Astrocyte (in vitro differentiated cells and primary cell): ENCODE data around the gene LRRC27. TPM values are rescaled to one million over a fixed set of nuclear protein-coding genes. Genes with fewer than 3 reads are reported as not detected.

Experiments used
- DNase-seq: peaks from one replicate; pipeline ENCODE4 v3.0.0-alpha.2; 2010; ENCODE audit warnings: low read depth
- FAIRE-seq: peaks from 2 replicates; lab custom pipeline; 2011; peaks lifted over from hg19 to GRCh38; lab: Jason Lieb, UNC
- H2AFZ ChIP-seq: 2 replicates; pipeline ENCODE4 v1.6.0; 2012; ENCODE audit warnings: low read depth, low read length, inconsistent platforms
- H3K27ac ChIP-seq: 2 replicates; pipeline ENCODE4 v1.5.1; 2011; ENCODE audit warnings: low read depth, low read length, inconsistent platforms
- H3K27me3 ChIP-seq: 2 replicates; pipeline ENCODE4 v1.6.0; 2011; ENCODE audit warnings: low read length, inconsistent platforms; ENCODE audit not compliant: insufficient read depth
- H3K36me3 ChIP-seq: 2 replicates; pipeline ENCODE4 v1.5.1; 2011; ENCODE audit warnings: low read length, inconsistent platforms; ENCODE audit not compliant: insufficient read depth
- H3K4me1 ChIP-seq: 2 replicates; pipeline ENCODE4 v1.5.1; 2011; ENCODE audit warnings: low read length, inconsistent platforms; ENCODE audit not compliant: insufficient read depth
- H3K4me2 ChIP-seq: 2 replicates; pipeline ENCODE4 v1.6.0; 2012; ENCODE audit warnings: low read length, inconsistent platforms
- H3K4me3 ChIP-seq: 2 replicates; pipeline ENCODE4 v1.5.1; 2011; ENCODE audit warnings: low read depth, mild to moderate bottlenecking, low read length, inconsistent platforms; ENCODE audit not compliant: insufficient read depth
- H3K79me2 ChIP-seq: 2 replicates; pipeline ENCODE4 v1.6.0; 2012; ENCODE audit warnings: mild to moderate bottlenecking, low read length, inconsistent platforms; ENCODE audit not compliant: insufficient read depth
- H3K9ac ChIP-seq: 2 replicates; pipeline ENCODE4 v1.6.0; 2012; ENCODE audit warnings: mild to moderate bottlenecking, low read length, inconsistent platforms
- H3K9me3 ChIP-seq: 2 replicates; pipeline ENCODE4 v1.5.1; 2012; ENCODE audit warnings: low read depth, mild to moderate bottlenecking, low read length, inconsistent platforms; ENCODE audit not compliant: insufficient read depth
- H4K20me1 ChIP-seq: 2 replicates; pipeline ENCODE4 v1.6.0; 2012; ENCODE audit warnings: low read length, inconsistent platforms; ENCODE audit not compliant: insufficient read depth
- H3K27ac Mint-ChIP-seq: one replicate; pipeline ENCODE4 v1.8.0; 2021; ENCODE audit warnings: mild to moderate bottlenecking, mixed read lengths; ENCODE audit not compliant: unreplicated experiment
- H3K27me3 Mint-ChIP-seq: one replicate; pipeline ENCODE4 v1.8.0; 2021; ENCODE audit warnings: low read depth, mixed read lengths; ENCODE audit not compliant: unreplicated experiment
- H3K36me3 Mint-ChIP-seq: one replicate; pipeline ENCODE4 v1.8.0; 2021; ENCODE audit warnings: low read depth, mixed read lengths; ENCODE audit not compliant: unreplicated experiment
- H3K4me1 Mint-ChIP-seq: one replicate; pipeline ENCODE4 v1.8.0; 2021; ENCODE audit warnings: low read depth, mixed read lengths; ENCODE audit not compliant: unreplicated experiment
- H3K4me3 Mint-ChIP-seq: one replicate; pipeline ENCODE4 v1.8.0; 2021; ENCODE audit warnings: mild to moderate bottlenecking, moderate library complexity, mixed read lengths; ENCODE audit not compliant: unreplicated experiment
- H3K9me3 Mint-ChIP-seq: one replicate; pipeline ENCODE4 v1.8.0; 2021; ENCODE audit warnings: mild to moderate bottlenecking, mixed read lengths; ENCODE audit not compliant: unreplicated experiment
- CTCF ChIP-seq: IDR thresholded peaks from 2 replicates; pipeline ENCODE4 v1.5.1; 2011; ENCODE audit warnings: low read depth, mild to moderate bottlenecking, inconsistent platforms, low read length, moderate library complexity; ENCODE audit not compliant: insufficient read depth
- EZH2 ChIP-seq: IDR thresholded peaks from 2 replicates; pipeline ENCODE4 v1.6.1; 2012; ENCODE audit warnings: mild to moderate bottlenecking, low read length, inconsistent platforms; ENCODE audit not compliant: insufficient read depth
- total RNA-seq: library from RNA; stranded (reverse); gene quantifications from 2 replicates; pipeline ENCODE4 v1.2.1, GENCODE V29; 2021

LRRC27 gene
- total RNA-seq, 1 donor from 2014 or later = 8.0 TPM

GRCh38 chr10:132363376-132363775, 31.4 kb downstream of the LRRC27 start:
- H3K9me3 ChIP-seq = no peaks in the 10 kb centered on the region
- peaks cover 3% of the 10 kb centered on the region for H3K27me3 Mint-ChIP-seq
- H3K9ac ChIP-seq = no peak overlapping the region
- no peaks in the 10 kb centered on the region for H3K4me1 Mint-ChIP-seq
- no peak overlapping the region for H3K4me3 Mint-ChIP-seq
- no peaks in the 10 kb centered on the region for H3K27me3 ChIP-seq
- no peak overlapping the region for H3K4me3 ChIP-seq
- H3K79me2 ChIP-seq = no peaks in the 10 kb centered on the region
- no peak overlapping the region for H3K4me2 ChIP-seq
- H2AFZ ChIP-seq = no peak overlapping the region
- no peaks in the 10 kb centered on the region for H4K20me1 ChIP-seq
- FAIRE-seq (no peak), DNase-seq (no peak)
- no peaks in the 10 kb centered on the region for H3K4me1 ChIP-seq
- no peaks in the 10 kb centered on the region for H3K36me3 ChIP-seq
- no peak overlapping the region for H3K27ac Mint-ChIP-seq
- no peak overlapping the region for H3K27ac ChIP-seq
- H3K9me3 Mint-ChIP-seq = no peaks in the 10 kb centered on the region
- TF ChIP-seq EZH2 (no peak), CTCF (no peak)
- H3K36me3 Mint-ChIP-seq = peaks cover 16% of the 10 kb centered on the region

- TF ChIP-seq CTCF (no peak), EZH2 (no peak)
- Histone ChIP-seq H3K27me3 (no peaks in the 10 kb centered on the region), H3K4me3 (no peak overlapping the region), H2AFZ (no peak overlapping the region), H4K20me1 (no peaks in the 10 kb centered on the region), H3K27ac (no peak overlapping the region), H3K9ac (no peak overlapping the region), H3K9me3 (no peaks in the 10 kb centered on the region), H3K4me2 (no peak overlapping the region), H3K36me3 (no peaks in the 10 kb centered on the region), H3K79me2 (no peaks in the 10 kb centered on the region), H3K4me1 (no peaks in the 10 kb centered on the region)
- peaks cover 16% of the 10 kb centered on the region for H3K36me3 Mint-ChIP-seq
- no peak overlapping the region for H3K4me3 Mint-ChIP-seq
- DNase-seq = peak; percentile 71
- H3K9me3 Mint-ChIP-seq = no peaks in the 10 kb centered on the region
- peak; percentile 100 for FAIRE-seq
- peaks cover 3% of the 10 kb centered on the region for H3K27me3 Mint-ChIP-seq
- H3K4me1 Mint-ChIP-seq = peaks cover 6% of the 10 kb centered on the region
- no peak overlapping the region for H3K27ac Mint-ChIP-seq
Measured at GRCh38 chr10:132363921-132364593, 32.1 kb downstream of the LRRC27 start.

- FAIRE-seq = no peak
- no peaks in the 10 kb centered on the region for H4K20me1 ChIP-seq
- no peak overlapping the region for H3K4me3 ChIP-seq
- peaks cover 7% of the 10 kb centered on the region for H3K4me1 Mint-ChIP-seq
- no peak overlapping the region for H3K9ac ChIP-seq
- no peak overlapping the region for H2AFZ ChIP-seq
- no peaks in the 10 kb centered on the region for H3K79me2 ChIP-seq
- H3K27ac Mint-ChIP-seq = no peak overlapping the region
- TF ChIP-seq CTCF = no peak
- TF ChIP-seq EZH2 = no peak
- no peak overlapping the region for H3K4me3 Mint-ChIP-seq
- no peaks in the 10 kb centered on the region for H3K4me1 ChIP-seq
- H3K27ac ChIP-seq = no peak overlapping the region
- H3K36me3 Mint-ChIP-seq = peaks cover 16% of the 10 kb centered on the region
- no peak overlapping the region for H3K4me2 ChIP-seq
- no peaks in the 10 kb centered on the region for H3K27me3 ChIP-seq
- no peaks in the 10 kb centered on the region for H3K9me3 Mint-ChIP-seq
- no peaks in the 10 kb centered on the region for H3K36me3 ChIP-seq
- no peaks in the 10 kb centered on the region for H3K9me3 ChIP-seq
- peak; percentile 48 for DNase-seq
- H3K27me3 Mint-ChIP-seq = peaks cover 3% of the 10 kb centered on the region
Measured at GRCh38 chr10:132364594-132364970, 32.6 kb downstream of the LRRC27 start.
